GM04503 (cell line): ENCODE data around the gene DPEP3.
"Not testable (repeated sequence)": the region's sequence is repeated elsewhere in the genome, so short reads cannot be mapped to it uniquely, and the experiment has no call there.

Experiments
- DNase-seq: peaks from one replicate; pipeline ENCODE4 v3.0.0-alpha.2; 2012; ENCODE audit warnings: low read depth

The DPEP3 gene

GRCh38 chr16:67993207-67994039 lies 13.1 kb upstream of the DPEP3 start:
- DNase-seq: no peak

DNA sequence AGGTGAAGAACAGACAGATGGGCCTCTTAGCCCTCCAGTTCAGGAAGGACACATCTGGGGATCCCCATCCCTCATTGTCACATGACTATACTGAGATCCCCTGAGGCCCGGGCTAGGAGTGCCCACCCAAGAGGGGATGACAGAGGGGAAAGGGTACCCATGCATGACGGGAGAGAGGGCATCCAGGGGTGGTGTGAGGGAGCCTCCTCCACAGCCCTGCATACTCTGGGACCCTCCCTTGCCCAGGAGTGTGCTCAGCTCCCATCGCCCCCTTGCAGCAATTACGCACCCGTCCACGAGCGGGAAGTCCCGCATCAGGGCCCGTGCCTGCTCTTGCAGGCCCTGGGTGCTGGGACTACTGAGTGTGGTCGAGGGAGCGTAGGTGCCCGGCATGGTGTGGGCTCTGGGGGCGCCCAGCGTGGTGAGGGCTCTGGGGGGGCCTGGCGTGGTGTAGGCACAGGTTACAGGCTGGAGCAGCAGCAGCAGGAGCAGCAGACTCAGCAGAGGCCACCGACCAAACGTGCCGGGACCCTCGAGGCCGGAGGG lies 12.4 kb upstream of the DPEP3 start:
- no peak for DNase-seq

GRCh38 chr16:67990018-67990386 lies 9.7 kb upstream of the DPEP3 start:
- DNase-seq: no peak

- DNase-seq: no peak
These were observed 9.2 kb upstream of the DPEP3 start for GRCh38 chr16:67989322-67990017.

- DNase-seq: no peak
These were observed 8.4 kb upstream of the DPEP3 start for GRCh38 chr16:67988675-67989074.

DNA sequence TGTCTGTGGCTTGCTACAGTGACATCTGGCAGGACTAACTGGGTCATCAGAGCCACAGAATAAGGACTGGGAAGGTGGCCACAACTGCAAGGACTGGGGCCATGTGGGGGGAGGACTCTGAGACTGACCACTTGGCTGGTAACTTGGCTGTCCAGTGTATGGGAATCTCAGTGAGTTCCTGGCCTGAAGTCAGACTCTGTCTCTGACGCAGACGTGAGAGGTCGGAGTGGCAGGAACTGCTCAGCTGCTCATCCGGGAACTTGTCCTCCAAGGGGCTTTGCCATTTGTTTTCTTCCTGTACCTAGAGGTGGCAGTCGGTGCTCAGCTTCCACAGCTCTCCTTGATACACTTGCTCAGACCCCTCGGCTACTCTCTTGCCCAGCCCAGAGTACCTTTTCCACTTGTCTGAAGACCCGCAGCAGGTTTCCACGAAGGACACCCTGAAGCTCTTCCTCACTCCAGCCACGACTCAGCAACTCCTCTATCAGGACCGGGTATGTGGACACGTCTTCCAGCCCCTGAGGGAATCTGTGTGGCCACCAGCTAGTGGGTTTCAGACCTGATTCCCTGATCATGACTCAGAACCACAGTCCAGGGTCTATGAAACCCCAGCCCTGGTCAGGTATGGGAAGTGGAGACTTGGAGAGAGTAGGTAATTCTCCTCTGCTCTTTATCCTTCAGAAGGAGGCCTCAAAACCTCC lies 7.3 kb upstream of the DPEP3 start:
- DNase-seq: no peak

DNA sequence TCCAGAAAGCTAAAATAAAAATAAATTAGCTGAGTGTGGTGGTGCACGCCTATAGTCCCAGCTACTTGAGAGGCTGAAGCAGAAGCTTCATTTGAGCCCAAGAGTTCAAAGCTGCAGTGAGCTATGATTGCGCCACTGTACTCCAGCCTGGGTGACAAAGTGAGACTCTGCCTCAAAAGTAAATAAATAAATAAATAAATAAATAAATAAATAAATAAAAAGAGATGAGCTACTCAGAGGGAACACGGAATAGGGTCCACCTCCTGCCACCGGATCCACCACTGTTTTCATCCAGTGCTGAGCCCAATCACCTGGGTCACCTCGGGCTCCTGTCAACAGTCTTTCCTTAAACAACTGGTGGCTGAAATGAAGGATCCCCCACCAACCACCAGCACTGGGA lies 6.7 kb upstream of the DPEP3 start:
- DNase-seq: no peak

GRCh38 chr16:67982011-67982696 lies 1.9 kb upstream of the DPEP3 start:
- DNase-seq: no peak

DNA sequence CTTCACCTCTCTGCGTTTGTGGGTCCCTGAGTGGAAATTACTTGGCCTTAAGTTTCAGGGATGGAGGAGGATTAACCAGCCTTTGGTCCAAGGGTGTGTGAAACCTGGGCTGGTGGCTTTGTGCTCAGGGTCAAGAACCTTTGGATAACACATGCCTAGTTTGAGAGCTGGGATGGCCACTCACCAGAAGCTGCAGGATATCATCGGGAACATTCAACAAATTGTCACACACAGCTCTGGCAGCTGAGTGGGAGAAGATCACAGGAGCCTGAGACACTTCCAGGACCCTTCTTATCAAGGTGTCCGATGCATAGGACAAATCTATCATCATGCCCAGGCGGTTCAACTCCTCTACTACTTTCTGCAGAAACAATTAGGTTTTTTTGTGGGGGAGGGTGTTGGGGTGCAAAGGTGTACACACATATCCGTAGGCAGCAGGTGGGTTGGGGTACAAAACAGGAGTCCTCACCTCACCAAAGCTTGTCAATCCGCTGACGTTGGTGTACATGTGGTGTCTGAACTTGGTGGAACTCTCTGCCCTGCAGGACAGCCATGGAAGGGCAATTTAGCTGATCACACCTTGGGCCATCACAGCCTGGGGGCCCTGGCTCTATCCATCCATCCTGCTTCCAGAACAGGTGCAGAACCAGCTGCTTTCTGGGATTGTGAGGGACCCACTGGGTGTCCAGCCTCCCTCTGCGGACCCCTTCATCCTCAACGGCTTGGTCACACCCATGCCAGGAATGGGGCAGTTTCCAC lies 2.7 kb downstream of the DPEP3 start:
- DNase-seq: no peak

- no peak for DNase-seq
These were observed 3.3 kb downstream of the DPEP3 start for GRCh38 chr16:67977005-67977404.

GRCh38 chr16:67976205-67976604 lies 4.1 kb downstream of the DPEP3 start:
- no peak for DNase-seq

- no peak for DNase-seq
These were observed 4.8 kb downstream of the DPEP3 start for GRCh38 chr16:67975321-67976105.

- not testable (repeated sequence) for DNase-seq
These were observed 8.0 kb downstream of the DPEP3 start for GRCh38 chr16:67972285-67972684.

- no peak for DNase-seq
These were observed 9.2 kb downstream of the DPEP3 start for GRCh38 chr16:67971111-67971510.

DNA sequence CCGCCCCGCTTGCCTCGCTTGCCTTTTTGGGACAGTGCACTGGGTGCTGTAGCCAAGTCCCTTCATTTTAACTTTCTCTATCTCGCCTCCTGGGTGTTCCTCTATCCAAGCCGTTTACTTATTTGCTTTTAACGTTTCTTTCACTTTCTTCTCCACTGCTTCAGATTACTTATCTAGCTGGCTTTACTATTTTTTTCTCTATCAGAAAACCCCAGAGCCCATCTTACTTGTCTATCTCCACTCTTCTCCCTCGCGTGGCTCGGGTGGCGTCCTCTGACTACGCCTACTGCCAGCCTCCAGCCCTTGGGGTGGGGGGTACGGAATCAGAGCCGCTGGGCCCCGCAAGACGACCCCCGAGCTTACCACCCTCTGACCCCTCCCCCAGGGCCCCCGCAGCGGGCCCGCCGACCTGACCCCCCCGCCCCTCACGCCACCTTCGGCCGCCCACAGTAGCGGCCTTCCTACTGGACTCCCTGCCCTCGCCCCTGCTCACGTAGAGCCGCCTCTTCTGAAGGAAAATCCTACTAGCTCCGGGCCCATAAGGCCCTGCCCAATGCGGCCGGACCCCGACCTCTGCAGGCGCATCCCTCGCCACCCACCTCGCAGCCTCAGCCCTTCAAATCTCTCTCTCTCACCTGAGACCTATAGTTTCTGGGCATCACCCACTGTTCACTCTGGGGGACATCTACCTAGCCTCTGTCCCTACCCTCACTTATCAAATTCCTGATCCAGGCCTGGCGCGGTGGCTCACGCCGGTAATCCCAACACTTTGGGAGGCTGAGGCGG lies 10.9 kb downstream of the DPEP3 start:
- no peak for DNase-seq

DNA sequence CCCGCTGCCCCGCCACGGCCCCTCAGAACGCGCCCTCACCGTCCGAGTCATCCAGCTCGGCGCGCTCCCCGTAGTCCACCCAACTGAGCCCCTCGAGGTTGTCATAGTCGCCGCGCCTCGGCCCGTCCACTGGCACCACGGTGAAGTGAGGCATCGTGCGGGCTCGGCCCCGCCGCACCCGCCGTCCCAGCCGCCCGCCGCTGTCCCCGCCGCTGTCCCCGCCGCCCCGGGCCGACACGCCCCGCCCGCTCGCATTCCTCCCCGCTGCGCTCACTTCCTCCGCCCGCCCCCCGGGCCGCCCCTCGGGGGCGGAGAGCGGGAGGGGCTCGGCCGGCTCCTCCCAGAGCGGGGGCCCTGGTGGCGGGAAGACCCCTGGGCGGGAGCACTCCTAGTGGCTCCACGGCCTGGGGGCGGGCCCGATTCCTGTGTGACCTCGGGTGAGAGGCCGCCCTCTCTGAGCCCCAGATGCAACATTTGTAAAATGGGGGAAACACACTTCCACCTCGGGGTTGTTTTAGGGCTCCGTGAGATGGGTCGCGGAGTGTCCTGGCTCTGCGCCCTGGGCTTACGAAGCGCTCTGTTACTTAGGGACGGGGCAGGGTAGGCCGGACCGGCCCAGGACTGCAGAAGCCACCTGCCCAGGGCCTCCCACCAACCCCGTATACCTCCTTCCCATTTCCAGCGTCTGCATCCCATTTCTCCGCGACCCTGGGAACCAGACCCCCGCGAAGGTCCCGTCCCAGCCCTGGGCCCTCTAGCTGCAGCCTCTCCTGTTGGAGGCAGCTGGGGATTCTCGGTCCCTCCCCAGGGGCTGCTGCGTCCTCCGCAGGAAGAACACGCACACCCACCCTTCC lies 11.7 kb downstream of the DPEP3 start, which contains the start of gene SLC12A4:
Gene SLC12A4 (minus strand): TSS at position 238 of the 854 bp plus-strand sequence. CDS start 84 bp downstream, at position 154.
- DNase-seq: no peak

- DNase-seq: no peak
These were observed 12.3 kb downstream of the DPEP3 start for GRCh38 chr16:67967958-67968399.

GRCh38 chr16:67967183-67967957 lies 12.9 kb downstream of the DPEP3 start:
- DNase-seq: no peak
